Measurements from ENCODE around the gene CNTNAP2. TPM values are rescaled to one million over a fixed set of nuclear protein-coding genes. Genes with fewer than 3 reads are reported as not detected.

Gene CNTNAP2
- polyA plus RNA-seq, 1 experiment = not detected

DNA sequence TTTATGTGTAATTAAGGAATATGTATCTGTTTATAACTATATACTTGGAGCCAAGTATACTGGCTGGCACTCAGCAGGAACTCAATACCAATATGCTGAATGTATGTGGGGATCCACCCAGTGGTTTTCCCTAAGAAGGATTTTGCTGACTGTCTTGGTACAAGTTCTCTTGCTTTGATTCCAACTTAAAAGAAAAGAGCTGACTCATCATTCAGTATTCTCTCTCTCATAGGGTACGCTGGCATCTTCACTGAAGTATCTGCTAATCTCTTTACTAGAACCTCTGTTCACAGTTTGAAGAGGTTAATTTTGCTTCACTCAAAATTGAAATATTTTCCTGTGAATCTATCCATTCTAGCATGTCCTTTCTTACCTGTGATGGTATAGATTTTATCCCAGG lies 1044.8 kb downstream of the CNTNAP2 start:
- Histone ChIP-seq H3K4me3 (ENCODE audit: low read depth, low read length) (no peak overlapping the region), H3K36me3 (ENCODE audit: control insufficient read depth, insufficient read depth, low read length) (no peaks in the 10 kb centered on the region), H3K27me3 (ENCODE audit: control insufficient read depth, insufficient read depth, low read length) (no peaks in the 10 kb centered on the region)
- ChIA-PET POLR2A (no interaction called here), CTCF (no interaction called here)
- DNase-seq (ENCODE audit: low read depth) = no peak
- TF ChIP-seq, protein P1, sequence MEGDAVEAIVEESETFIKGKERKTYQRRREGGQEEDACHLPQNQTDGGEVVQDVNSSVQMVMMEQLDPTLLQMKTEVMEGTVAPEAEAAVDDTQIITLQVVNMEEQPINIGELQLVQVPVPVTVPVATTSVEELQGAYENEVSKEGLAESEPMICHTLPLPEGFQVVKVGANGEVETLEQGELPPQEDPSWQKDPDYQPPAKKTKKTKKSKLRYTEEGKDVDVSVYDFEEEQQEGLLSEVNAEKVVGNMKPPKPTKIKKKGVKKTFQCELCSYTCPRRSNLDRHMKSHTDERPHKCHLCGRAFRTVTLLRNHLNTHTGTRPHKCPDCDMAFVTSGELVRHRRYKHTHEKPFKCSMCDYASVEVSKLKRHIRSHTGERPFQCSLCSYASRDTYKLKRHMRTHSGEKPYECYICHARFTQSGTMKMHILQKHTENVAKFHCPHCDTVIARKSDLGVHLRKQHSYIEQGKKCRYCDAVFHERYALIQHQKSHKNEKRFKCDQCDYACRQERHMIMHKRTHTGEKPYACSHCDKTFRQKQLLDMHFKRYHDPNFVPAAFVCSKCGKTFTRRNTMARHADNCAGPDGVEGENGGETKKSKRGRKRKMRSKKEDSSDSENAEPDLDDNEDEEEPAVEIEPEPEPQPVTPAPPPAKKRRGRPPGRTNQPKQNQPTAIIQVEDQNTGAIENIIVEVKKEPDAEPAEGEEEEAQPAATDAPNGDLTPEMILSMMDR (IDR thresholded peaks at IDR 0.05; ENCODE audit: insufficient read depth, low read depth, low read length) = no peak

DNA sequence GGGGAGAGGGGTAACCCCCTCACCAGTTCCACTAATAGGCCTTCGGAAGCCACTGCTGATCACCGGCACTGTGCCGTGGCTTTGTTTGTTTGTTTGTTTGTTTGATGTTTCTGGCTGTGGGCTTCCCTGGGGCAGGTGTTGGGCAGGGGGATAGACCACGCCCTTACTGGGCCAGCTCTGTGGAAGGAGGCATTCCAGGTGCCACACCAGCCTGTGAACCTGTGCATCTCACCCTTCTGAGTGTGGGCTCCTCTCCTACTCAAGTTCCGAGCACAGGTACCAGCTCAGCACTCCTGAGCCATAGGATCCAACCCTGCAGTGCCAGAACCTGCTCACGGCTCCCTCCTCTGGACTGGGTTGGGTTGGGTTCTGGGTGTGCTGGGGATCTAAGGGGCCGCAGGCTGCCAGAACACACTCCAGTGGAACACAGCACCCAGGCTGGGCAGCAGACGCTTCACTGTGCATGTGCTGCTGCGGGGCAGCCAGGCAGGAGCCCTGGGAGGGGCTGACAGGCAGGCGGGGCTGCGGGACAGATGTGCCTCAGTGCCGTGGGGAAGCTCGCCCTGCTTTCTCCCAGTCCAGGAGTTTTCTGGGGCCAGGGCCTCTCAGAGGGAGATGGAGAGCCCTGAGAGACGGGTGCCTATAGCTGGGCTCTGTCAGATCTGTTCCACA lies 1053.9 kb downstream of the CNTNAP2 start:
- H3K36me3 ChIP-seq (ENCODE audit: control insufficient read depth, insufficient read depth, low read length) = no peaks in the 10 kb centered on the region
- H3K4me3 ChIP-seq (ENCODE audit: low read depth, low read length) = no peak overlapping the region
- TF ChIP-seq, protein P1 (IDR thresholded peaks at IDR 0.05; ENCODE audit: insufficient read depth, low read depth, low read length) = no peak
- CTCF ChIA-PET = no interaction called here
- H3K27me3 ChIP-seq (ENCODE audit: control insufficient read depth, insufficient read depth, low read length) = no peaks in the 10 kb centered on the region
- no peak for DNase-seq (ENCODE audit: low read depth)
- POLR2A ChIA-PET = no interaction called here

DNA sequence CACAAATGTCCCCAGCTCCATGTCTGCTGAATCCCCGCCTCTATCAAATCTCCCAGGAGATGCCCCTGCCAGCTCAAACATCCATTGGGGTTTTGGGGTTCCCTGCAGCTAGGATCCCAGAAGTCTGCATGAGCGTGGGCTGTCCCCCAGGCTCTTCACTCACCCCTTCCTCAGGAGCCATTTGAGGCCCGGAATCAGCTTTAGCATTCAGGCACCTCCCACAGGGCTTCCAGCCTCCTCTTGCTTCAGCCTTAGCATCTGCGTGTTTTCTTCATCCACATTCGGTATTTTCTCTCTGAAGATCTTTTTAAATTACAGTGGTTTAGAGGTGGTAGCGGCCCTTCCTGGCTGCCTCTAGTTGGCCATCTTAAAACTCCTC lies 1054.4 kb downstream of the CNTNAP2 start:
- H3K4me3 ChIP-seq (ENCODE audit: low read depth, low read length) = no peak overlapping the region
- POLR2A ChIA-PET = no interaction called here
- H3K36me3 ChIP-seq (ENCODE audit: control insufficient read depth, insufficient read depth, low read length) = no peaks in the 10 kb centered on the region
- no peaks in the 10 kb centered on the region for H3K27me3 ChIP-seq (ENCODE audit: control insufficient read depth, insufficient read depth, low read length)
- CTCF ChIA-PET = no interaction called here
- TF ChIP-seq, protein P1 (IDR thresholded peaks at IDR 0.05; ENCODE audit: insufficient read depth, low read depth, low read length) = no peak
- DNase-seq (ENCODE audit: low read depth) = no peak

DNA sequence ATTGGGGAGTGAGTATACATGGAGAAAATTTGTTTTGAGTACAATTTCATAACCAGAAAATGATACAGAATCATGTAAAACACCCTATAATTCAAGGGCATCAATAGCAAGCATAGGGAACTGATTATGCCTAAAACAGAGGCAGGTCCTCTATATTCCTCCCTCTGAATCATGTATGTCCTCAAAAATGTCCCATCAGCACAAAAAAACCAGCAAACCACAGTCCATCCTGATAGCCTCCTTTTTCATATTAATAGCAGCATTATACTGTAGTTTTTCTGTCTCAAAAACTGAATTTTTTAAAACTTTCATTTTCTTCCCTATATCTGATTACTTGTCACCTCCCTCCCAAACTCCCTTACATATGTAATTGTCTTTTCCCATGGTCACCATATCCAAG lies 1057.3 kb downstream of the CNTNAP2 start:
- Histone ChIP-seq H3K27me3 (ENCODE audit: control insufficient read depth, insufficient read depth, low read length) (no peaks in the 10 kb centered on the region), H3K36me3 (ENCODE audit: control insufficient read depth, insufficient read depth, low read length) (no peaks in the 10 kb centered on the region), H3K4me3 (ENCODE audit: low read depth, low read length) (no peak overlapping the region)
- DNase-seq (ENCODE audit: low read depth) = no peak
- CTCF ChIA-PET = no interaction called here
- TF ChIP-seq, protein P1 (IDR thresholded peaks at IDR 0.05; ENCODE audit: insufficient read depth, low read depth, low read length) = no peak
- POLR2A ChIA-PET = no interaction called here

DNA sequence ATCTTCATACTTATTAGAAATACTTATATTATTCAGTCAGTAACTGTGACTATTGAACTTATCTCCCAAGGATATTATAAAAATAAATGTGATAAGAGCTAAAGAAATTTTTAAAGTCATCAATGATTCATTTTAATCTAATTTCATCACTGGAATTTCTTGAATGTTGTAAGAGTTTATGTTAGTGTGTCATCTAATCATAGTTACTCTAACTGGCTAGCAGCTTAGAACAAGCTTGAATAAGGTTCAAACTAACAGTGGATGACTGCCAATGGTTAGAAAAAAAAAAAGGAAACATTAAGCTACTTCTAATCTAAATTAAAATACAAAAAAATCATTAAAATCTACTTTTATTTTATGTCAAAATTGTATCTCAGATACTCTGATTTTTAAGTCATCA lies 1066.3 kb downstream of the CNTNAP2 start:
- Histone ChIP-seq H3K4me3 (ENCODE audit: low read depth, low read length) (no peak overlapping the region), H3K27me3 (ENCODE audit: control insufficient read depth, insufficient read depth, low read length) (no peaks in the 10 kb centered on the region), H3K36me3 (ENCODE audit: control insufficient read depth, insufficient read depth, low read length) (no peaks in the 10 kb centered on the region)
- CTCF ChIA-PET = no interaction called here
- POLR2A ChIA-PET = no interaction called here
- TF ChIP-seq, protein P1 (IDR thresholded peaks at IDR 0.05; ENCODE audit: insufficient read depth, low read depth, low read length) = no peak
- DNase-seq (ENCODE audit: low read depth) = no peak

All from BJ (cell line).